ENCODE results near the gene C6orf136. TPM values are rescaled to one million over a fixed set of nuclear protein-coding genes. Genes with fewer than 3 reads are reported as not detected.

C6orf136 gene
- total RNA-seq, 1 donor from 2014 or later: 57.3 TPM

- no peak for TF ChIP-seq CTCF (IDR thresholded peaks at IDR 0.05; ENCODE audit: borderline replicate concordance)
- peaks cover 65% of the 10 kb centered on the region for H3K4me1 ChIP-seq
- intact Hi-C loops (cut with micrococcal nuclease): loop anchor here (2.0 kb wide), 1 partner anchor 43 kb away; no protein-coding TSS in a partner anchor
- no peaks in the 10 kb centered on the region for H3K9me3 ChIP-seq (replicated peaks)
- no peak for DNase-seq
- H3K4me3 ChIP-seq: peak overlapping the region; percentile 83
- H3K36me3 ChIP-seq: peaks cover 44% of the 10 kb centered on the region
- peak overlapping the region; percentile 43 for H3K27ac ChIP-seq (replicated peaks)
- H3K27me3 ChIP-seq (ENCODE audit: low read depth): no peaks in the 10 kb centered on the region
Observed at GRCh38 chr6:30679765-30680535, 33.0 kb downstream of the C6orf136 start.

GRCh38 chr6:30681766-30682142, 34.8 kb downstream of the C6orf136 start:
- DNase-seq: no peak
- peak overlapping the region; percentile 97 for H3K27ac ChIP-seq (replicated peaks)
- H3K4me3 ChIP-seq: peak overlapping the region; percentile 83
- intact Hi-C loops (cut with micrococcal nuclease): no loop called here
- peaks cover 34% of the 10 kb centered on the region for H3K36me3 ChIP-seq
- peaks cover 81% of the 10 kb centered on the region for H3K4me1 ChIP-seq
- TF ChIP-seq CTCF (IDR thresholded peaks at IDR 0.05; ENCODE audit: borderline replicate concordance): no peak
- no peaks in the 10 kb centered on the region for H3K9me3 ChIP-seq (replicated peaks)
- H3K27me3 ChIP-seq (ENCODE audit: low read depth): no peaks in the 10 kb centered on the region

- no peak for TF ChIP-seq CTCF (IDR thresholded peaks at IDR 0.05; ENCODE audit: borderline replicate concordance)
- Histone ChIP-seq H3K9me3 (replicated peaks) (no peaks in the 10 kb centered on the region), H3K36me3 (peaks cover 27% of the 10 kb centered on the region), H3K4me3 (peak overlapping the region; percentile 83), H3K4me1 (peaks cover 88% of the 10 kb centered on the region), H3K27ac (replicated peaks) (peak overlapping the region; percentile 97), H3K27me3 (ENCODE audit: low read depth) (no peaks in the 10 kb centered on the region)
- intact Hi-C loops (cut with micrococcal nuclease): no loop called here
- peak; percentile 85 for DNase-seq
Observed at GRCh38 chr6:30682143-30683117, 35.5 kb downstream of the C6orf136 start.

GRCh38 chr6:30683183-30683979, 36.4 kb downstream of the C6orf136 start:
- H3K4me3 ChIP-seq: peak overlapping the region; percentile 83
- intact Hi-C loops (cut with micrococcal nuclease): no loop called here
- peak overlapping the region; percentile 97 for H3K27ac ChIP-seq (replicated peaks)
- H3K36me3 ChIP-seq: peaks cover 17% of the 10 kb centered on the region
- TF ChIP-seq CTCF (IDR thresholded peaks at IDR 0.05; ENCODE audit: borderline replicate concordance): no peak
- no peaks in the 10 kb centered on the region for H3K27me3 ChIP-seq (ENCODE audit: low read depth)
- peak; percentile 37 for DNase-seq
- H3K4me1 ChIP-seq: peaks cover 97% of the 10 kb centered on the region
- no peaks in the 10 kb centered on the region for H3K9me3 ChIP-seq (replicated peaks)

- peak overlapping the region; percentile 83 for H3K4me3 ChIP-seq
- H3K36me3 ChIP-seq: peaks cover 13% of the 10 kb centered on the region
- peaks cover 98% of the 10 kb centered on the region for H3K4me1 ChIP-seq
- H3K9me3 ChIP-seq (replicated peaks): no peaks in the 10 kb centered on the region
- peak overlapping the region; percentile 97 for H3K27ac ChIP-seq (replicated peaks)
- intact Hi-C loops (cut with micrococcal nuclease): no loop called here
- no peaks in the 10 kb centered on the region for H3K27me3 ChIP-seq (ENCODE audit: low read depth)
- no peak for DNase-seq
- TF ChIP-seq CTCF (IDR thresholded peaks at IDR 0.05; ENCODE audit: borderline replicate concordance): no peak
Observed at GRCh38 chr6:30683980-30684338, 37.0 kb downstream of the C6orf136 start.
